GM19043 (cell line): ENCODE measurements around the gene SLC24A5.

Experiments
- ATAC-seq: cut with Tn5 transposase; IDR thresholded peaks from one replicate; pipeline ENCODE4 v1.9.1; 2021; ENCODE audit warnings: low read depth; ENCODE audit not compliant: unreplicated experiment

SLC24A5 gene

GRCh38 chr15:48120745-48121144, at the start of gene SLC24A5:
Gene SLC24A5 (plus strand): TSS chr15:48120990. CDS start chr15:48121045, 55 bp downstream.
- ATAC-seq = no peak

- ATAC-seq = no peak
These were observed 47.8 kb upstream of the SLC24A5 start for GRCh38 chr15:48072941-48073340.

GRCh38 chr15:48073881-48074280, 46.9 kb upstream of the SLC24A5 start:
- no peak for ATAC-seq

- no peak for ATAC-seq
These were observed 44.3 kb upstream of the SLC24A5 start for GRCh38 chr15:48076454-48076853.

- no peak for ATAC-seq
These were observed 43.1 kb upstream of the SLC24A5 start for GRCh38 chr15:48077616-48078184.

GRCh38 chr15:48084759-48085590, 35.8 kb upstream of the SLC24A5 start:
- ATAC-seq = no peak

- ATAC-seq = no peak
These were observed 35.2 kb upstream of the SLC24A5 start for GRCh38 chr15:48085591-48085930.

GRCh38 chr15:48086133-48086532, 34.7 kb upstream of the SLC24A5 start:
- ATAC-seq = no peak

GRCh38 chr15:48086576-48086975, 34.2 kb upstream of the SLC24A5 start:
- no peak for ATAC-seq

GRCh38 chr15:48087844-48088243, 32.9 kb upstream of the SLC24A5 start:
- no peak for ATAC-seq

- ATAC-seq = no peak
These were observed 31.1 kb upstream of the SLC24A5 start for GRCh38 chr15:48089702-48090101.

- ATAC-seq = no peak
These were observed 30.7 kb upstream of the SLC24A5 start for GRCh38 chr15:48090115-48090514.

- ATAC-seq = no peak
These were observed 30.1 kb upstream of the SLC24A5 start for GRCh38 chr15:48090666-48091065.

- no peak for ATAC-seq
These were observed 29.3 kb upstream of the SLC24A5 start for GRCh38 chr15:48091522-48091921.

GRCh38 chr15:48096355-48096786, 24.4 kb upstream of the SLC24A5 start:
- no peak for ATAC-seq

GRCh38 chr15:48096813-48097212, 24.0 kb upstream of the SLC24A5 start:
- ATAC-seq = no peak

GRCh38 chr15:48097264-48097663, 23.5 kb upstream of the SLC24A5 start:
- ATAC-seq = no peak

GRCh38 chr15:48101376-48101961, 19.3 kb upstream of the SLC24A5 start:
- ATAC-seq = no peak

GRCh38 chr15:48102167-48102566, 18.6 kb upstream of the SLC24A5 start:
- ATAC-seq = no peak

- no peak for ATAC-seq
These were observed 17.1 kb upstream of the SLC24A5 start for GRCh38 chr15:48103647-48104046.

- ATAC-seq = no peak
These were observed 14.9 kb upstream of the SLC24A5 start for GRCh38 chr15:48105936-48106335.

- no peak for ATAC-seq
These were observed 11.6 kb upstream of the SLC24A5 start for GRCh38 chr15:48109212-48109611.
